Right lobe of liver (tissue), 6 donors: ENCODE data around the gene RRP8. TPM values are rescaled to one million over a fixed set of nuclear protein-coding genes. Genes with fewer than 3 reads are reported as not detected.

Source experiments
- ATAC-seq, 4 donors: fragments of 200-7000 bp; cut with Tn5 transposase; one replicate each; pipeline ENCODE4 v1.9.1; 2020; ENCODE audit warnings: mild to moderate bottlenecking in 4 of 4, moderate library complexity in 4 of 4
- DNase-seq, 3 donors: peaks; one replicate each; pipeline ENCODE4 v3.0.0-alpha.2; 2020
- H3K27ac ChIP-seq, 3 donors: fragments of 200-600 bp; one replicate each; pipeline ENCODE4 v1.8.0; 2022
- H3K27me3 ChIP-seq, 2 donors: fragments of 200-600 bp; one replicate each; pipeline ENCODE4 v1.8.0; 2022
- H3K36me3 ChIP-seq, 4 donors: fragments of 200-600 bp; sonication (generic) in 1 of 4; one replicate each; pipeline versions ENCODE4 v1.5.1 to v1.8.0; 2017 to 2022; ENCODE audit warnings: control low read depth in 1 of 4
- H3K4me1 ChIP-seq, 4 donors: fragments of 200-600 bp; sonication (generic) in 1 of 4; one replicate each; pipeline versions ENCODE4 v1.5.1 to v1.8.0; 2017 to 2022; ENCODE audit warnings: control low read depth in 1 of 4
- H3K4me3 ChIP-seq, 3 donors: fragments of 200-600 bp; one replicate each; pipeline ENCODE4 v1.8.0; 2022
- H3K9me3 ChIP-seq, 4 donors: fragments of 200-600 bp; sonication (generic) in 1 of 4; one replicate each; pipeline versions ENCODE4 v1.5.1 to v1.8.0; 2017 to 2022; ENCODE audit warnings: control low read depth in 1 of 4
- POLR2A ChIP-seq: fragments of 450-650 bp; IDR thresholded peaks from one replicate; pipeline ENCODE4 v1.6.1; 2017; ENCODE audit warnings: antibody characterized with exemption, mild to moderate bottlenecking
- WGBS: methylation state at CpG from one replicate; pipeline ENCODE4 v1.1.6; 2018; ENCODE audit warnings: low coverage, low lambda C conversion rate; ENCODE audit not compliant: insufficient coverage; ENCODE audit errors: missing lambda C conversion rate; 5-methylcytosine and 5-hydroxymethylcytosine counted together
- intact Hi-C, 2 donors: fragments of 100-400 bp; cut with DNase I; formaldehyde crosslinking; loops; one replicate each; pipeline versions ENCODE4 v1.11.2 to v1.14.1; 2022
- total RNA-seq, 6 experiments: library from RNA; depleted of rRNA in 2 of 6; stranded (reverse); fragments of >200 nt in 2 of 6; fragmentation: NEBNext Ultra II Directional in 3 of 6; extraction: Animal tissue kit (Norgen Biotek cat#: 25700) in 3 of 6; gene quantifications; one replicate each; pipeline versions ENCODE4 v1.1.0 to v1.2.4, GENCODE V29; 2016 to 2023
- TF ChIP-seq, protein P1 (sequence below), 4 donors: fragments of 200-600 bp in 3 of 4; fragments of 450-650 bp in 1 of 4; IDR thresholded peaks; one replicate each; pipeline versions ENCODE4 v1.5.1 to v1.8.0; 2016 to 2022; ENCODE audit warnings: antibody characterized with exemption in 4 of 4, mild to moderate bottlenecking in 2 of 4
- donor health status: DM: no; HTN: yes; CAD: no.
- donor health status: DM: no; HTN: no; CAD: no.
- donor health status: DM: no; HTN: no; CAD: no.
- donor health status: DM: no; HTN: yes; CAD: no.
- donor health status: DM: no; HTN: yes; CAD: no.

Gene RRP8
- total RNA-seq, 6 experiments from 2014 or later, result 11.3 to 17.1 (median 14.2) TPM

DNA sequence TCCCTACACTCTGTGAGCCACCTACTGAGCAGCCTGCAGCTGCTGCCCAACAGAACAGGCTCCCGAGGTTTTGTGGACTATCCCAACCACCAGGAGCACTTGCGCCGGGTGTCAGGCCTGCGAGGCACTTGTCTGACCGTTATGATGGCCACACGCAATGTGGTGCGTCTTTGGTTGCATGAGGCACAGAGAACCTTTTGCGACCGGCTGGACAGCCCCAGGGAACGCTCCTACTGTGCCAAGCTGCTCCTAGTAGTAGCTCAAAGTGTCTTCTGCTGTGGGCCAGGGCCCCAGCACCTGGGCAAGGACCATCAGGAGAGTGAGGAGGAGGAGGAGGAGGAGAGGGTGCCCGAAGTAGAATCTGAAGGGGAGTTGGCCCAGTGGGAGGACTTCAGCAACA lies 46.4 kb downstream of the RRP8 start:
- Histone ChIP-seq H3K9me3 (no peaks in the 10 kb centered on the region), H3K4me3 (no peak overlapping the region), H3K4me1 (peaks cover 0 to 4% (median 0%) of the 10 kb centered on the region in 4 donors), H3K36me3 (no peaks in the 10 kb centered on the region), H3K27ac (no peak overlapping the region), H3K27me3 (no peaks in the 10 kb centered on the region)
- no peak for DNase-seq
- no peak for ATAC-seq
- intact Hi-C loops, result no loop called here
- TF ChIP-seq, protein P1, sequence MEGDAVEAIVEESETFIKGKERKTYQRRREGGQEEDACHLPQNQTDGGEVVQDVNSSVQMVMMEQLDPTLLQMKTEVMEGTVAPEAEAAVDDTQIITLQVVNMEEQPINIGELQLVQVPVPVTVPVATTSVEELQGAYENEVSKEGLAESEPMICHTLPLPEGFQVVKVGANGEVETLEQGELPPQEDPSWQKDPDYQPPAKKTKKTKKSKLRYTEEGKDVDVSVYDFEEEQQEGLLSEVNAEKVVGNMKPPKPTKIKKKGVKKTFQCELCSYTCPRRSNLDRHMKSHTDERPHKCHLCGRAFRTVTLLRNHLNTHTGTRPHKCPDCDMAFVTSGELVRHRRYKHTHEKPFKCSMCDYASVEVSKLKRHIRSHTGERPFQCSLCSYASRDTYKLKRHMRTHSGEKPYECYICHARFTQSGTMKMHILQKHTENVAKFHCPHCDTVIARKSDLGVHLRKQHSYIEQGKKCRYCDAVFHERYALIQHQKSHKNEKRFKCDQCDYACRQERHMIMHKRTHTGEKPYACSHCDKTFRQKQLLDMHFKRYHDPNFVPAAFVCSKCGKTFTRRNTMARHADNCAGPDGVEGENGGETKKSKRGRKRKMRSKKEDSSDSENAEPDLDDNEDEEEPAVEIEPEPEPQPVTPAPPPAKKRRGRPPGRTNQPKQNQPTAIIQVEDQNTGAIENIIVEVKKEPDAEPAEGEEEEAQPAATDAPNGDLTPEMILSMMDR (IDR thresholded peaks at IDR 0.05), result no peak
- TF ChIP-seq POLR2A, result no peak
- 86% methylated on average over 5 of the region's 11 CpGs for WGBS

DNA sequence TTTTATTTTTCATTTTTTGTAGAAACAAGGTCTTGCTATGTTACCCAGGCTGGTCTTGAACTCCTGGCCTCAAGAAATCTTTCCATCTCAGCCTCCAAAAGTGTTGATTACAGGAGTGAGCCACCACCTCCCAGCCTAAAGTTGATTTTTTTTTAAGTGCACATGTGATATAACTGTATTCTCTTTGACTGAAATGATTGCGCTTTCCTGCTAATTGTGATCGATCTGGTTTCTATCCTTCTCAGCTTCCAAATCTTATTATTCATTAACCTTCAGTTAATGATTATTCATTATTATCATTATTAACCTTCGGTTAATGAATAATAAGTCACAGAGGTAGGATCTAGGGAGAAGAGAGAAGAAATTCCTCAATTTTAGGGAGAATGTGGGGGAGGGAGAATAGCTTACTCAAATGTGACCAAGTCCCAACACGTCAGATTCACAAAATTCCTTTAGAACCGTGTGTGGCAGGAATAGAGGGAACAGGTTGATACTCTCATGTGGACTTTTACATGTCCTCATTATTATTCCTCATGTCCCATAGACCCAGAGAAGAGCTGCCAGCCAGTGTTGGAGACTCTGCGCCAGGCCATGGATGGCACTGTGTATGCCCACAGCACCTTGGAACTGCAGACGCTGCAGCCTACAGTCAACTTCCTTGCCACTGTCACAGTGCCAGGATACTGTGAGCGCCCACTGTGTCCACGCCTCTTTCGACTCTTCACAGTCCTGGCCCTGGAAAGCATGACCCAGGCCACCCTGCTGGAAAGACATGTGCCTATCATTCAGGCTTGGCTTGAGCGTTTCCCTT lies 47.1 kb downstream of the RRP8 start:
- Histone ChIP-seq H3K36me3 (no peaks in the 10 kb centered on the region), H3K9me3 (no peaks in the 10 kb centered on the region), H3K27me3 (no peaks in the 10 kb centered on the region), H3K4me3 (no peak overlapping the region), H3K27ac (no peak overlapping the region), H3K4me1 (peaks cover 0 to 4% (median 0%) of the 10 kb centered on the region in 4 donors)
- WGBS, result 33% methylated on average over 8 of the region's 11 CpGs
- DNase-seq (no peak), ATAC-seq (peak; percentile 58 to 77 (median 70))
- no peak for TF ChIP-seq POLR2A
- TF ChIP-seq, protein P1 (IDR thresholded peaks at IDR 0.05), result no peak
- intact Hi-C loops, result no loop called here

DNA sequence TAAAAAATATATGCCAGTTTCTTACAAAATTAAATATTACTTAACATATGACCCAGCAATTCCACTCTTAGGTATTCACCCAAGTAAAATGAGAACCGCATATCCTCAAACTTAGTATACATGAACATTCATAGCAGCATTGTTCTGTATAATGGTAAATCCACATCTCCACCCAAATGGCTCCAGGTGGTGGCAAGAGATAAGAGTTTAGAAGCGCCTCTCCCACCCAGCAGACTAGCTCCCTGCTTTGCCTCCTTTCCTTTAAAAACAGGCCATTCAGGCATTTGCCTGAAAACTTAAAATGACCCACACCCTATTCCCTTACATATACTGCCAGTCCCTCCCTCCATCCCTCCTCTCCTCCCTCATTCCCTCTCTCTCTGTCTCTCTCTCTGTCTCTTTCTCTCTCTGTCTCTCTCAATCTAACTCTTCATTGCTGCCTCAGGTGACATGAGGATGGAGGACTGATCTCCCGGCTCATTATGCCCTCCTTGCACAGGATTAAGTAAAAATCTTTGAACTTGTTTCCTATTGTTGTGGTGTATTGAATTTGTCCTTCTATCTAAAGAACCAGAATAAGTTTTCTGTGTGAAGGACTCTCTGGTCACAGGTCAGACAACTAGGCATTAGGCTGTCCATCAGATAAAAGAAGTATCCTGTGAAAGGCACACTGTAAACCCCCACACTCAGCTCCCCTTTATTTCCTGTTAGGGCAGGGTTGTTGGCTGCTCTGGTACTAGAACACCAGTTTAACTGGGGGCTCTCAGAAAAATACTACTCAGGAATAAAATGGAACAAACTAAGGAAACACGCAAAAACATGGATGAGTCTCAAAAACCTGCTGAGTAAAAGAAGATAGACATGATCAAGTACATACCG lies 48.3 kb downstream of the RRP8 start:
- DNase-seq (no peak), ATAC-seq (no peak)
- Histone ChIP-seq H3K4me3 (no peak overlapping the region), H3K36me3 (no peaks in the 10 kb centered on the region), H3K27me3 (no peaks in the 10 kb centered on the region), H3K9me3 (no peaks in the 10 kb centered on the region), H3K27ac (no peak overlapping the region), H3K4me1 (peaks cover 0 to 4% (median 0%) of the 10 kb centered on the region in 4 donors)
- intact Hi-C loops, result no loop called here
- 91% methylated on average over 5 of the region's 5 CpGs for WGBS
- TF ChIP-seq, protein P1 (IDR thresholded peaks at IDR 0.05), result no peak

GRCh38 chr11:6553634-6554033 lies 49.8 kb downstream of the RRP8 start:
- Histone ChIP-seq H3K36me3 (no peaks in the 10 kb centered on the region), H3K27me3 (no peaks in the 10 kb centered on the region), H3K4me3 (no peak overlapping the region), H3K4me1 (peaks cover 0 to 4% (median 0%) of the 10 kb centered on the region in 4 donors), H3K9me3 (no peaks in the 10 kb centered on the region), H3K27ac (no peak overlapping the region)
- no peak for ATAC-seq
- intact Hi-C loops, result no loop called here
- TF ChIP-seq, protein P1 (IDR thresholded peaks at IDR 0.05), result no peak
- no peak for TF ChIP-seq POLR2A
- DNase-seq, result no peak
